ENCODE measurements around the gene RSAD2.

The RSAD2 gene

GRCh38 chr2:6908291-6908690 lies 30.7 kb downstream of the RSAD2 start:
- no peak for DNase-seq

GRCh38 chr2:6909431-6910385 lies 32.1 kb downstream of the RSAD2 start:
- no peak for DNase-seq

DNA sequence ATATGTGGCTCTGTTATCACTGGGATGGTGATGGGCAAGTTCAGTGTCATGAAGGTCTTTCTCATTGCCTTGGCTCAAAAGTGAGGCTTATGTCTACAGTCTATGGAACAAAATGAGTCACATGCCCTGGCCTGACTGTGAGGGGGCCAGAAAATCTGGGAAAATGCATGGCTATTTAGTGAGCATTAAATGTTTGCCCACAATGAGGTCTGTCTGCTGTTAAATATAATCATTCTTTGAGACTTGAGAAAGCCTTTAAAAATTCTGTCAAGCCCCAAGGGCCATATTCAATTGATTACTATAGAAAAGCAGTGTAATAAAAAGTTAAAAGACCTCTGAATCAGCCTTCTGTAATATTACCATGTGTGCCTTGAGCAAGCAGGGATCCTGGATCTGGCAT lies 34.1 kb downstream of the RSAD2 start:
- no peak for DNase-seq

GRCh38 chr2:6913415-6914157 lies 36.0 kb downstream of the RSAD2 start:
- DNase-seq: no peak

GRCh38 chr2:6914828-6915227 lies 37.3 kb downstream of the RSAD2 start:
- DNase-seq: no peak

DNA sequence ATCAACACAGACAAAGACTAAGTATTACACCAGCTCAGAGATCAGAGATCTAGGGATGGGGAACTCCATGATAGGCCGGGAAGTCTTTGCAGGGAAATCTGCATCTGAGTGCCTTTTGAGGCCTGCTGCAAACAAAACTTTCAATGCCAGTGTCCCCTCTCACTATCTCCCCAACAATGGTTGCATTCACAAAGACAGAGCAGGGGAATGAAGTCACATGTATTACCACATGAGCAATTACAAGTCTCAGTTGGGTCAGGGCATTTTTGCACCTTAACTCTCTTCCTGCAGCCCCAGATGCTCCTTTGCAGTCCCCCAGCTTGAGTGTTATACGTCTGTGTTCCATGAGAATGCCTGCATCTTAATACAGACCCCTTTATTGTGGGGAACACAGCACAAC lies 37.8 kb downstream of the RSAD2 start:
- DNase-seq: no peak

DNA sequence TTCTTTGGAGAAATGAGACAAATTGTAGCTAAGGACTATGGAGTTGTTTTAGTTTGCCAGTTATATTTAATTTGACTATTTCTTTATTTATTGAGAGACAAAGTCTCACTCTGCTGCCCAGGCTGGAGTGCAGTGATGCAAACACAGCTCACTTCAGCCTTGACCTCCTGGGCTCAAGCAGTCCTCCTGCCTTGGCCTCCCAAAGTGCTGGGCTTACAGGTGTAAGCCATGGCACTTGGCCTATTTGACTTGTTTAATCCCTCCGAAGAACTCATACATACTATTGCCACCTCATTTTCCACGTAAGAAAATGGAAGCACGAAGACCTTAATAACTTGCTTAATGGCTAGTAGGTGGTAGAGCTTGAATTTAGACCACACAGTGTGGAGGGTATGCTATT lies 38.6 kb downstream of the RSAD2 start:
- no peak for DNase-seq

DNA sequence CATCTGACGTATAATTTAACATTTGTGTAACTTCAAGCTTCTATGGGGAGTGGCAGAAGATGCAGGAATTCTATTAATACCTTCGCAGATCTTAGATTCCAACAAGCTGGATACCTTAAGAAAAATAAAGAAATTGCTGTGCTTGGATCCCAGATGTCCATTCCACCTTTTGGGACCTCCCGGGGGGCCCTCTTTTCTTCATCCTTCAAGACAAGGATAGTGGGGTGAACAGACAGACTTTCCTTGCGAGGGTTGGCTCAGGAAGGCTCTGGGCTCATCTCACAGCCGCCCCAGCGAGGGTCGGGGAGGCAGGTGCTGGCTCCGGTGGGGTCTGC lies 39.1 kb downstream of the RSAD2 start:
- no peak for DNase-seq

DNA sequence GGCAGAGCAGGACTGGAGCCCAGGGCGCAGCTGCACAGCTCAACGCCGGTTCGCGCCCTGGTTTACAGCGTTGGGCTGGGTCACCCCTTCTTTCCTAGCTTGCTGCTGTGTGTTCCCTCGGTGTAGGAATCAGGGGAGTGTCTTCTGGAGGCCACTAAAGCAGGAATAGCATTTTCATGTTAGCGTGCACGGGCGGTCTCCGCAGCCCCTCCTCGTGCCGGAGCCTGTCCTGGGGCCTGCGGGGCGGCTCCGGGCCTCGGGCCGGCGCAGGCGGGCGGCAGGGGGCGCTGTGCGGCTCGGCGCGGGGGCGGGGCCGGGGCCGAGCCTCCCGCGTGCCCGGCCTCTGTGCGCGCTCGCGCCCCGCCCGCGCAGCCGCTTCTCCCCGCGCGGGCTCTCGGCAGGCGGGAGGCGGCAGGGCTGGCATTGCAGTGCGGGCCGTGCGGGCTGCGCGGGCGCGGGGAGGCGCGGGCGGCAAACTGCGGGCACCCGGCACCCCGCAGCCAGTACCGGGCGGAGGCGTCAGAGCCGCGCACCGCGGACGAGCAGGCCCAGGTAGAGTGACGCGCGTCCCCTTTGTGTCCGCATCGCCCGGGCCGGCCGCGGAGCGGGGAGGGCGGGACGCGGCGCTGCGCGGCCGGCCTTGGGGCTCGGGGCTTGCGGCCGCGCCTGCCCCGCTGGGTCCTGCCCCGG lies 39.6 kb downstream of the RSAD2 start, which contains the start of gene RNF144A:
RNF144A (plus strand) TSS at position 342 of the 690 bp plus-strand sequence. CDS start 79,515 bp downstream, outside the sequence.
- peak; percentile 66 for DNase-seq

- no peak for DNase-seq
These were observed 40.3 kb downstream of the RSAD2 start for GRCh38 chr2:6917761-6918421.

DNA sequence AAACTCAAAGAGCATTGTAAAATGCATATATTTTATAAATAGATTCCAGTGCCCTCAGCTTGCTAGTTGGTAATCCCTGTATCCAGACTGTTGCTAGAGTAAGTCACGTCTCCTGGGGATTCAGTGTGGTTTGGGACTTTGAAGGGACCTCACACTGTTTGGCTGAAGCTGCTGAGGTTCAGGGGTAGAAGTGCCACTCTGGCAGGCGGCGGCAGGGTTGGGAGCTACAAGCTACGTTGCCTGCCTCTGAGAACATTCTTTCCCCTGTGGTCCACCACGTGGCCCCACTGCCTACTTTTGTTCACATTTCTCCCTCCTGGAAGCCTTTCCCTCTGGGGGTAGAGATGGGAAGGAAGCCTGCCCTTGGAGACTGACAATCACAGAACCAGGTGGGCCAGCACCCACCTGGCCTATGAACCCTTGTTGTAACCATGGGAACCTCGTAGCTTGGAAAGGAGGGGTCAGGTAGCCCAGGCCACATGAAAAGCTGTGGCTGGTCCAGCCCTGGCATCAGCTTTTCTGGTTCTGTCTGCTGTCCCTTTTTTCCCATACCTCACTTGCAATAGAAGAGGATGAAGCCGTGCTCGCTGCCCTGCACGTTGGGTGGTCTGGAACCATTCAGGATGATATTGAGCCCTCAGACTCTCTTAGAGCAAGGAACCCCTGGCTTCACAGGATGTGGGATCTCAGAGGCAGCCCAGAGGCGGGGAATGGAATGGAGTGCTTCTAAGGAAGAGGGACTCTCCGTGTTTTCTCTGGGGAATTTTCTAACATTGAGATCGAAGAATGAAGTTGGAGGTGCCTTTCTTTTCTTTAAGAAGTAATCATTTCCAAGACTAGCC lies 42.5 kb downstream of the RSAD2 start:
- DNase-seq: no peak

DNA sequence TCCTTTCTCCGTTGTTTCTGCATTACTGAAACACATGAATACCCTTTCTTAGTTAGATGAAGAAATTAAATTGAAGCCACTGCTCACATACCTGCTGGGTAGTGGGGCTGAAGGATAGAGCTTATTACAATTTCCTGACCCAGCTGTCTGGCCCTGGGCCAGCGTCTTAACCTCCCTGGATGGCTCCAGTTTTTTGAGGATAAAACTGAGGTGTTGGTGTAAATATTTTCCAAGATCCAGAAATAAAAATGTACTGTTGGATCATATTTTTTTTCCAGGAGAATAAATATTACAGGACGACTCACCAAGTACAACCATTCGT lies 43.1 kb downstream of the RSAD2 start:
- DNase-seq: no peak

- no peak for DNase-seq
These were observed 43.8 kb downstream of the RSAD2 start for GRCh38 chr2:6921321-6921922.

DNA sequence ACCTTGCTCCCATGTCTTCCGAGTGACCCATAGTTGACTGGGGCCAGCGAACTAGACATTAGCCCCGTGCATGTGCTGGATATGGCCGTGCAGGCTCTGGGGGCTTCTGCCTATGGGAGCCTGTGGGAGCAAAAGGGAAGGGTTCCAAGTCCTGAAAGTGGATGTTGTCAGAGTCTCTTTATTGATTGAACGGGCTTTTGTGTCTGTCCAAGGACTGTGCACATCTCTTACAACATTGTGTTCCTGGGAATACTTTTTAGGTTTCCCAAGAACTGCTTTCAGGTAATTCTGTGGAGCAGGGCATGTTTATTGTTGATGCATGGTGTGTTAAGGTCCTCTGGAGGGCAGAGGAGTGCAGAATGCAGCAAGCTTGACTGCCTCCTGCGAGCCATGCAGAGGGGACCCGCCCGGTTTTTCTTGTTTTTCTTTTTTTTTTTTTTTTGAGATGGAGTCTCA lies 44.7 kb downstream of the RSAD2 start:
- no peak for DNase-seq

GRCh38 chr2:6923319-6923718 lies 45.7 kb downstream of the RSAD2 start:
- no peak for DNase-seq

DNA sequence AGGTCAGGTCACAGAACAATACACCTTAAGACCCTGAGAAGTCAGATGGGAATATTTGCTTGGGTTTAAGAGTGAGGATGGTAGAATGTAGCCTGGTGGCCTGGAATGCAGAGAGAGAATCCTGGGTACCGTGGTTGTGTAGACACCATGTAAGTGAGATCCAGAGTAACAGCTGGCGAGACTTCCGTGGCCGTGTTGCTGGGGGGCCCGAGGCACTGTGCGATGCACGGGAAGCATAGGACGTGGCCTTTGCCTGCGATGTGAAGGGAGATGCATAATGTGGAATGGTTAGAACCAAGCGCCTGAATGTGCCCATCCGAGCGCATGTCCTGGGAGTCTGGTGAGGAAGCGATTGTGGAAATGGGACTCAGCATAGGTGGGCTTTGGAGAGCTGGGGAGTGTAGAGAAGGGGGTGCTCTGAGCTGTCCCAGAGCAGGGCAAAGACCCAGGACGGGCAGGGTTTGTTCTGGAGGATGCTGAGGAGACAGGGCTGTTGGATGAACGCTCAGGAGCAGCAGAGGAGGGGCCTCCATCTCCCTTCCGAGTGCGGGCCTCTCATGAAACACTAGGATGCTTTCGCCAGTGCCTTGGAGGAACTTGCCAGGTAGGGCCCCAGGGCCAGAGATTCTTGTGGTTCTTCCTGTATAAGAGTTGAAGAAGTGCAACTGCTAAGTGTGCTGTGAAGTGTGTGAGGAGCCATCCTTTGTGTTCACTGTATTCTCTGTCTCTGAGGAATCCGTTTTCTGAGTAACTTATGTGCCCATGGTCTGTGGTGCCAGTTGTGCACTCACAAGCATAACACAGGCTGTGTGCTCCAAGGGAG lies 46.7 kb downstream of the RSAD2 start:
- DNase-seq: no peak

GRCh38 chr2:6924924-6925409 lies 47.4 kb downstream of the RSAD2 start:
- no peak for DNase-seq

DNA sequence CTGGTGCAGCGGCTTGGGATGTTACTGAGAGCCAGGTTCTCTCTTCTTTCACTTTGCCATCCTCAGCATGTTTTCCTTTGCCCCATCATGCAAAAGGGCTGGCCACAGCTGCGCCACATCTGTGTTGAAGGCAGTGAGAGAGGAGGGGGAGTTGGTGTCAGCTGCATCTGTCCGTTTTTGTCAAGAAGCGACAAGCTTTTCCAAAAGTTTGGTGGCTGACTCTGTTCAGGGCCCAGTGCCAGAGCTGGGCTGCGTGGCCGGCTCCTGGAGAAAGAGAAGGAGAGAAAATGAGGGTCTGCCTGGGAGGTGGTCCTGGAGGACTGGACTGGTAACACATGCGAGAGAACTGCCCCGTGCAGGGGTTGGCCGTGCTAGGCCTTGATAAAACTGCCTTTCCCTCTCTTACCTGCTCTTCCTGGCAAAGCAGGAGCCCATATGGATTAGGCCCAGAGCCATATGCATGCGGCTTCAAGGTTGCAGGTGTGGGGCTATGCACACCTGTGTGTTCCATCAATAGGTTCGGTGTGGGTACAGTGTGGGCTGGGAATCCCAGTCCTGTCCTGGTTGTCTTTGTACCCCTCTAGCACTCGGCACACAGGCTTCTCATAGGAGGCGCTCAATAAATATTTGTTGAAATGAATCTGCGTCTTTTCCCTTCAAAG lies 48.6 kb downstream of the RSAD2 start:
- no peak for DNase-seq

GRCh38 chr2:6927186-6927585 lies 49.6 kb downstream of the RSAD2 start:
- DNase-seq: no peak

DNA sequence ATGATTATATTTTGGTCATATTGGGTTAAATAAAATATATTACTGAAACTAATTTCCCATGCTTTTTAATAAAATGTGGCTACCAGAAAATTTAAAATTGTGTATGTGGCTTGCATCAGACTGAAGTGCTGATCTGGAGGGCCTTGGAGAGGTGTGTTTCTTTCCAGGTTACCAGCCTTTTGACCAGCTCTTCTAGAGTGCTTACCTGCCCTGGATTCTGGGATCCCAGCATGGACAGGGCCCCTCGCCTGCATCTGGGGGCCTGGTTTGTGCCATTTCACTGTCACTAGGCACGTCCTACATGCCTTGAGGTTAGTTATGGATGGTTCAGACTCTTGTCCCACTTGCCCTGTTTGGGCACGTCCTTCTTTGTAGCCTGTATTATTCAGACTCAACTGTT lies 50.2 kb downstream of the RSAD2 start:
- DNase-seq: no peak

Measured in CD4-positive, alpha-beta T cell treated with Interferon gamma for 1 hour (primary cell).